ENCODE measurements around the gene CASKIN1. TPM values are rescaled to one million over a fixed set of nuclear protein-coding genes. Genes with fewer than 3 reads are reported as not detected.

The CASKIN1 gene
- total RNA-seq, 1 experiment from 2014 or later = 5.9 TPM

- no peak overlapping the region for H2AFZ ChIP-seq (ENCODE audit: low read depth, low read length, poor library complexity, severe bottlenecking)
- no peak overlapping the region for H3K4me2 ChIP-seq (ENCODE audit: low read length)
- ChIA-PET POLR2A (no interaction called here), RAD21 (ENCODE audit: low non-redundant PET in 1 of 2, low total read pairs in 2 of 2, uncharacterized antibody in 2 of 2, unreplicated experiment in 2 of 2) (no interaction called here), CTCF (no interaction called here)
- DNase-seq (ENCODE audit: low read depth, low spot score) (no peak), ATAC-seq (no peak)
- peaks cover 19 to 41% of the 10 kb centered on the region in 2 experiments for H3K4me1 ChIP-seq (ENCODE audit: control insufficient read depth in 1 of 2, insufficient read depth in 2 of 2, low read length in 2 of 2)
- H4K20me1 ChIP-seq (ENCODE audit: insufficient read depth) = peaks cover 9% of the 10 kb centered on the region; the same call in 1 of the 2 replicates
- peaks cover 4 to 33% of the 10 kb centered on the region in 2 experiments; a peak in 3 of 4 replicates for H3K36me3 ChIP-seq (ENCODE audit: control insufficient read depth in 1 of 2, insufficient read depth in 2 of 2, low read length in 2 of 2)
- H3K79me2 ChIP-seq (ENCODE audit: insufficient read depth, low read length) = peaks cover 42% of the 10 kb centered on the region
- intact Hi-C loops (cut with micrococcal nuclease) = no loop called here
- no peaks in the 10 kb centered on the region for H3K9me3 ChIP-seq (ENCODE audit: control insufficient read depth in 1 of 2, insufficient read depth in 1 of 2, low read depth in 1 of 2, low read length in 2 of 2)
- H3K27me3 ChIP-seq (ENCODE audit: insufficient read depth, low read length) = no peaks in the 10 kb centered on the region
- BruUV-seq (replicated peaks) = no TSS peak
- TF ChIP-seq CEBPB (IDR thresholded peaks at IDR 0.05; ENCODE audit: low read depth) = no peak
- TF ChIP-seq MAX (IDR thresholded peaks at IDR 0.05) = no peak
- TF ChIP-seq TCF7L2 (IDR thresholded peaks at IDR 0.05; ENCODE audit: borderline replicate concordance, extremely low read depth, insufficient read depth, insufficient read length) = no peak
- TF ChIP-seq POLR2AphosphoS5 (IDR thresholded peaks at IDR 0.05; ENCODE audit: low read depth, low read length) = no peak
- no peak for TF ChIP-seq EGR1 (IDR thresholded peaks at IDR 0.05; ENCODE audit: low read depth)
- TF ChIP-seq POLR2A (IDR thresholded peaks at IDR 0.05; ENCODE audit: borderline replicate concordance, extremely low read depth, insufficient read depth, insufficient read length) = no peak
- no peak for TF ChIP-seq ZNF274 (IDR thresholded peaks at IDR 0.05; ENCODE audit: low read depth, low read length)
- TF ChIP-seq FOSL1 (IDR thresholded peaks at IDR 0.05; ENCODE audit: low read depth) = no peak
- TF ChIP-seq EZH2phosphoT487 (IDR thresholded peaks at IDR 0.05; ENCODE audit: borderline replicate concordance) = no peak
- no peak for TF ChIP-seq SP1 (IDR thresholded peaks at IDR 0.05; ENCODE audit: low read depth)
- TF ChIP-seq SIN3A (IDR thresholded peaks at IDR 0.05; ENCODE audit: low read depth) = no peak
- no peak for TF ChIP-seq CTCF (IDR thresholded peaks at IDR 0.05 in 2 of 3, conservative IDR thresholded peaks at IDR 0.05 in 1 of 3; ENCODE audit: borderline replicate concordance in 1 of 3, insufficient read depth in 1 of 3, low read depth in 2 of 3, low read length in 2 of 3)
- TF ChIP-seq ZBTB33 (IDR thresholded peaks at IDR 0.05; ENCODE audit: extremely low read depth, insufficient replicate concordance, low read length) = no peak
- TF ChIP-seq RAD21 (IDR thresholded peaks at IDR 0.05; ENCODE audit: low read depth) = no peak
- no peaks in the 10 kb centered on the region for H3K9me2 ChIP-seq (ENCODE audit: insufficient read depth)
- H3K27ac ChIP-seq (ENCODE audit: low read depth, low read length) = no peak overlapping the region
- H3K4me3 ChIP-seq (replicated peaks in 1 of 2; ENCODE audit: low read depth in 1 of 2, low read length in 2 of 2) = no peak overlapping the region
- H3K9ac ChIP-seq (ENCODE audit: low read length) = no peak overlapping the region
Measured at GRCh38 chr16:2208308-2208707, 11.9 kb upstream of the CASKIN1 start.
